Loucy (cell line): ENCODE data around the gene MOV10L1.

ENCODE experiments used
- CTCF ChIP-seq: fragments of 200-600 bp; sonication (generic); conservative IDR thresholded peaks from 2 replicates; pipeline ENCODE4 v1.5.1; 2014; ENCODE audit warnings: mild to moderate bottlenecking, antibody characterized with exemption, low read length
- EZH2phosphoT487 ChIP-seq: fragments of 200-600 bp; IDR thresholded peaks from 2 replicates; pipeline ENCODE4 v1.6.1; 2018; ENCODE audit warnings: antibody characterized with exemption, mild to moderate bottlenecking, moderate library complexity, borderline replicate concordance

- TF ChIP-seq CTCF (0 out of 2 replicates have a peak, but pooled peaks have one; percentile 13), EZH2phosphoT487 (no peak)
These were observed 62.0 kb downstream of the MOV10L1 start for GRCh38 chr22:50151571-50152537.
